Caki2 (cell line): ENCODE results near the gene AP1G2. TPM values are rescaled to one million over a fixed set of nuclear protein-coding genes. Genes with fewer than 3 reads are reported as not detected.
"Not testable (repeated sequence)": the region's sequence is repeated elsewhere in the genome, so short reads cannot be mapped to it uniquely, and the experiment has no call there.

Experiments used
- DNase-seq: peaks from one replicate; pipeline ENCODE4 v3.0.0-alpha.2; 2015; ENCODE audit warnings: low read depth
- in situ Hi-C: cut with HindIII; loops from 2 replicates; pipeline ENCODE4 v1.10.0; 2016; ENCODE audit warnings: low sequenced_read_pairs, low pct_unique_long_range_greater_than_20kb, mixed read lengths
- total RNA-seq: library from RNA; depleted of rRNA; stranded (reverse); fragments of >200 nt; shearing (Covaris generic); gene quantifications from 2 replicates; pipeline ENCODE4 v1.2.3, GENCODE V29; 2014; ENCODE audit warnings: low replicate concordance

AP1G2 gene
- total RNA-seq, 1 experiment from 2014 or later, result 38.9 TPM

DNA sequence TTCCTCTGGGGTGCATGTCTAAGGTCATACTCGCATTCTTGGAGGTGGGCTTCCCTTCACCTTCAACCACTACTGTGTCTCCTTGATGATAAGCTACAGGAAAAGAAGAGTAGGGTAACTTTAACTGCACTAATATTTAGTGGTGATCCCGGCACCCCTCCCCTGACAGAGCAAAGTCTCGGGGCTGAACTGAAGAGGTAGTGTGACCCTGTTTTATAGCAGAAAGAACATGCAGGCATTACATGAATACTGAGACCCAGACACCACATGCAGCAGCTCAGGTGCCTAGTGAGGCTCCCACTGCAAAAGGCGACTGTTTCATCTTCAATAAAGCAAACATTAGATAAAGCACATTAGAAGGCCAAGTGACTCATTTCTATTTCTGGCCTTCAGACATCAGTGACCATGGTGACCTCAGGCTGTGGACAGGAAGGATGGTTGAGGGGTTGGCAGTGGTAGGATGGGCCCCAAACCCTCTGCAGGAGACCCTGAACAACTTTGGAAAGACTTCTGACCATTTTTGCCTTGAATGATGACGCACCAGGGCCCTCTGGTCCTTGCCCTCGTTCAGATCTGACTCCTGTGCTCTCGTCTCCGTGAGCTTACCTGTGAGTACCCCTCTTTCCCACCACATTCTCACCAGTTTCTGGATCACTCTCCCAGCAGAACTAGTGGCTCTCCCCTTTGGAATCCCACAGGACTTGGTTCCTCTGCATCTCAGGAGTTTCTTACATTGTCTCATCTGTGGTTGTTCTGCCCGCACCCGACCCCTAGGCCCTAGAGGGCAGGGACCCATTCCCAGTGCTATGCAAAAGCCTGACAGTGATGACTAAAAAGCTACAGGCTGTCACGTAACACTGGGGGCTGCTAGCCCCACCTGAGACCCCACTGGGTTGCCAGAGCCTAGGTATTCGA is 34.8 kb upstream of the AP1G2 start:
- DNase-seq, result no peak
- in situ Hi-C loops, result no loop called here

DNA sequence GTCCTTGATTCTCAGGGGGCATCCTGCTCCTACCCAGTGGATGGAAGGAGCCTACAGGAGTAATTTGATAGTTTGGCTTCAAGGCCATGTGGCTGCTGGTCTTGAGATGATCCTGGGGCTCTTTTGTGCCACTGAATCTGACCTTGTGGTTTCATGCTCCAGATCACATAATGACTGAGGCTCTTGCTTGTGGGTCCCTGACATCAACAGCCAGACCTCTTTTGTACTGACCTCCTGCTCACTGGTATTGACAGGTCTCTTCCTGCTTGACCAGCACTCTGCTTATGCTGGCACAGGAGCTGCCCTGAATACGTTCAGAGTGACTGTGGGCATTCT is 34.2 kb upstream of the AP1G2 start:
- in situ Hi-C loops, result no loop called here
- no peak for DNase-seq

DNA sequence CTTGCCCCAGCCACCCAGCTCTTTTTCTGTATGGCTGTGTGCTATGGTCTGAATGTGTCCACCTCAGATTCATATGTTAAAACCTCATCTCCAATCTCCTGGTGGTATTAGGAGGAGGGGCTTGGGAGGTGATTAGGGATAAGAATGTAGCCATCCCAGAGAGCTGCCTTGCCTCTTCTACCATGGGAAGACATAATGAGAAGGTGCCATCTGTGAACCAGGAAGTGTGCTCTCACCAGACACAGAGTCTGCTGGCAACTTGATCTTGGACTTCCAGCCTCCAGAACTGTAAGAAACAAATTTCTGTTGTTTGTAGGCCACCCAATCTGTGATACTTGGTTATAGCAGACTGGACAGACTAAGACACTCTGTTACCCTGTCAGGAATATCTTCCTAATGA is 33.8 kb upstream of the AP1G2 start:
- no peak for DNase-seq
- in situ Hi-C loops, result no loop called here

- DNase-seq, result no peak
- in situ Hi-C loops, result no loop called here
Measured at GRCh38 chr14:23600806-23601205, 33.2 kb upstream of the AP1G2 start.

GRCh38 chr14:23600322-23600707 is 32.7 kb upstream of the AP1G2 start:
- in situ Hi-C loops, result no loop called here

DNA sequence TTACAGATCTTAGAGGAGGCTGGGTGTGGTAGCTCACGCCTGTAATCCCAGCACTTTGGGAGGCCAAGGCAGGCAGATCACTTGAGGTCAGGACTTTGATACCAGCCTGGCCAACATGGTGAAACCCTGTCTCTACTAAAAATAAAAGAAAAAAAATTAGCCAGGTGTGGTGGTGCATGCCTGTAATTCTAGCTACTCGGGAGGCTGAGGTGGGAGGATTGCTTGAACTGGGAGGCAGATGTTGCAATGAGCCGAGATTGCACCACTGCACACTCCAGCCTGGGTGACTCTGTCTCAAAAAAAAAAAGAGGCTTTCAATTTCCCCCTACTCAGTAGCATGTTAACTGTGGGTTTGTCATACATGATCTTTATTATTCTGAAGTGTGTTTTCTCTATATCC is 26.6 kb upstream of the AP1G2 start:
- in situ Hi-C loops, DNase-seq: not testable (repeated sequence)

More at GRCh38 chr14:23600322-23600707, 32.7 kb upstream of the AP1G2 start:
- no peak for DNase-seq

DNA sequence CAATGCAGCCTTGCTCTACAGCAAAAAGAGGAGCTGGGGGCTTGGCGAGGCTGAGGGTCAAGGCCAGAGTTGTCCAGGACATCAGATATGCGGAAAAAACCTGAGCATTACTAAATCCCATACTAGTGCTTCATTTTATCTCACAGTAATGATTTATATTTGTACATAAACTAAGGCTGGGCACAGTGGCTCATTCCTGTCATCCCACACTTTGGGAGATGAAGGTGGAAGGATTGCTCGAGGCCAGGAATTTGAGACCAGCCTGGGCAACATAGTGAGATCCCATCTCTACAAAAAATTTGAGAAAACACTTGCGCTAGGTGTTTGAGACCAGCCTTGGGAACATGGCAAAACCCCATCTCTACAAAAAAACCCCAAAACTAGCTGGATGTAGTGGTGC is 22.6 kb upstream of the AP1G2 start:
- DNase-seq, result no peak
- in situ Hi-C loops, result no loop called here

- in situ Hi-C loops, result no loop called here
- no peak for DNase-seq
Measured at GRCh38 chr14:23589606-23590005, 22.0 kb upstream of the AP1G2 start.

GRCh38 chr14:23588884-23589598 is 21.4 kb upstream of the AP1G2 start:
- peak; percentile 77 for DNase-seq
- in situ Hi-C loops, result no loop called here

DNA sequence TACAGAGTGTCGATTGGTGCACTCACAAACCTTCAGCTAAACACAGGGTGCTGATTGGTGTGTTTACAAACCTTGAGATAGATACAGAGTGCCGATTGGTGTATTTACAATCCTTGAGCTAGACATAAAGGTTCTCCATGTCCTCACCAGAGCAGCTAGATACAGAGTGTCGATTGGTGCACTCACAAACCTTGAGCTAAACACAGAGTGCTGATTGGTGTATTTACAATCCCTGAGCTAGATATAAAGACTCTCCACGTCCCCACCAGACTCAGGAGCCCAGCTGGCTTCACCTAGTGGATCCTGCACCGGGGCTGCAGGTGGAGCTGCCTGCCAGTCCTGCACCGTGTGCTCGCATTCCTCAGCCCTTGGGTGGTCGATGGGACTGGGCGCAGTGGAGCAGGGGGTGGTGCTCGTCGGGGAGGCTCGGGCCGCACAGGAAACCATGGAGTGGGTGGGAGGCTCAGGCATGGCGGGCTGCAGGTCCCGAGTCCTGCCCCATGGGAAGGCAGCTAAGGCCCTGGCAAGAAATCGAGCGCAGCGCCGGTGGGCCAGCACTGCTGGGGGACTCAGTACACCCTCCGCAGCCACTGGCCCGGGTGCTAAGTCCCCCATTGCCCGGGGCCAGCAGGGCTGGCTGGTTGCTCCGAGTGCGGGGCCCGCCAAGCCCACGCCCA is 17.1 kb upstream of the AP1G2 start:
- in situ Hi-C loops, DNase-seq: not testable (repeated sequence)

- DNase-seq, in situ Hi-C loops: not testable (repeated sequence)
Measured at GRCh38 chr14:23583761-23584526, 16.4 kb upstream of the AP1G2 start.

DNA sequence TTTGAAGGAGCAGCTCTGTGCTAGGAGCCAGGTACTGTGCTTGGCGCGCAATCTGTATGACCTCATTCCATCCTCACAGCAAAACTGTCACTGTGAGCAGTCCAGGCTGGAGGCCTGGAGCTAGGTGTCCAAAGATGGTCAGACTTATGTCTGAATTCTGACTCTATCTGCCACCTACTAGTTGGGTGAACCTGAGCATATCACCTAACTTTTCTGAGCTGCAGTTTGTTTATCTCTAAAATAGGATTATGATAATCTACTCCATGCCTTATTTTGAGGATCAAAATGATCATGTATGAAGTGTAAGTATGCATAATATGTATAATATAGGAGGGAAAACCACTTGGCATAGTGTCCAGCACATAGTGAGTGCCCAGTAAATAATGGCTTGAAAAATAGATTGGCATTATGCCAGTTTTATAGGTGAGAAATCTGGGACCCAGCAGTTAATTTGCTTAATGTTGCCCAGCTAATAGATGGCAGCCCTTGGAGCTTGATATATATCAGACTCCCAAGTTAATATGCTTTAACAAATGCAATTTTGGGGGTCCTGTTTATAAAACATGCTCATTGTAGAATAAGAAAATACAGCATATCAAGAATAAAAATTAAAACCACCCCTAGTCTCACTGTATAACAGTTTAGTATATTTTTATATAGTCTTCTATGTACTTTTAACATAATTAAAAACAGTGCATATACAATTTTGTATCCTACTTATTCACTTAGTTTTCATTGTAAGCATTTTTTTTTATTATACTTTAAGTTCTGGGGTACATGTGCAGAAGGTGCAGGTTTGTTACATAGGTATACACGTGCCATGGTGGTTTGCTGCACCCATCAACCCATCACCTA is 15.5 kb upstream of the AP1G2 start:
- DNase-seq, result no peak

GRCh38 chr14:23580948-23581281 is 13.3 kb upstream of the AP1G2 start:
- in situ Hi-C loops, result no loop called here
- DNase-seq, result no peak

More for the DNA sequence above, 15.5 kb upstream of the AP1G2 start:
- in situ Hi-C loops, result no loop called here

DNA sequence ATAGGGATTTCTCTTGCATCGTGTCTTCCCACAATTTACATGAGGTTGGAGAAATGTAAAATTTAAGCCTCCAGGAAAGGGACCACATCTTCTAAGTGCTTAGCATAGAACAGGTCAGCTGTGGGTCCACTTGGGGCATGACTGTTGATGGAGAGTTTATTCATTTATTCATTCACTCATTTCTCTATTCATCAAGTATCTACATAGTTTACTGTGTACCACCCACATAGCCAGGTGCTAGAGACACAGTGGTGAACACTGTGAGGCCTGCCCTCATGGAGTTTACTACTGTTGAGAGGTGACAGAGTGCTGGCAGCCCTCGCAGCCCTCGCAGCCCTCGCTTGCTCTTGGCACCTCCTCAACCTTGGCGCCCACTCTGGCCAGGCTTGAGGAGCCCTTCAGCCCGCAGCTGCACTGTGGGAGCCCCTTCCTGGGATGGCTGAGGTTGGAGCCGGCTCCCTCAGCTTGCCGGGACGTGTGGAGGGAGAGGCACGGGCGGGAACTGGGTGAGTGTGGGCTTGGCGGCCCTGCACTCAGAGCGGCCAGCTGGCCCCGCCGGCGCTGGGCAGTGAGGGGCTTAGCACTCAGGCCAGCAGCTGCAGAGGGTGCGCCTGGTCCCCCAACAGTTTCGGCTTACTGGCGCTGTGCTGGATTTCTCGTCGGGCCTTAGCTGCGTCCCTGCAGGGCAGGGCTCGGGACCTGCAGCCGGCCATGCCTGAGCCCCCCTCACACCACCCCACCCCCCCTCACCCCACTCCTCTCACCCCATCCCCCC is 12.7 kb upstream of the AP1G2 start:
- DNase-seq, result no peak
- in situ Hi-C loops, result no loop called here

GRCh38 chr14:23579739-23580138 is 12.1 kb upstream of the AP1G2 start:
- no peak for DNase-seq
- in situ Hi-C loops, result no loop called here

- DNase-seq, result no peak
- in situ Hi-C loops, result no loop called here
Measured at GRCh38 chr14:23579311-23579630, 11.7 kb upstream of the AP1G2 start.
